Activated T-cell treated with anti-CD3 and anti-CD28 coated beads, Interleukin-2, amount 50 U/mL, for 4 hours (primary cell): ENCODE measurements around the gene PADI1. TPM values are rescaled to one million over a fixed set of nuclear protein-coding genes. Genes with fewer than 3 reads are reported as not detected.

ENCODE experiments used
- ATAC-seq, 2 donors: fragments of 200-7000 bp; cut with Tn5 transposase; one replicate each; pipeline ENCODE4 v1.10.0; 2021
- DNase-seq: peaks from one replicate; pipeline ENCODE4 v3.0.0-alpha.2; 2020
- H3K27me3 Mint-ChIP-seq: one replicate; pipeline ENCODE4 v1.8.0; 2021; ENCODE audit warnings: low read depth, mixed read lengths
- H3K36me3 Mint-ChIP-seq: one replicate; pipeline ENCODE4 v1.8.0; 2022; ENCODE audit warnings: mixed read lengths; ENCODE audit not compliant: insufficient read depth
- H3K4me1 Mint-ChIP-seq: one replicate; pipeline ENCODE4 v1.8.0; 2021; ENCODE audit warnings: low read depth, mixed read lengths
- H3K4me3 Mint-ChIP-seq: one replicate; pipeline ENCODE4 v1.8.0; 2021; ENCODE audit warnings: mild to moderate bottlenecking, moderate library complexity, mixed read lengths
- H3K9me3 Mint-ChIP-seq: one replicate; pipeline ENCODE4 v1.8.0; 2021; ENCODE audit warnings: mixed read lengths
- total RNA-seq, 3 donors: library from RNA; stranded (reverse); gene quantifications; one replicate each; pipeline ENCODE4 v1.2.1, GENCODE V29; 2021

Gene PADI1
- total RNA-seq = not detected

DNA sequence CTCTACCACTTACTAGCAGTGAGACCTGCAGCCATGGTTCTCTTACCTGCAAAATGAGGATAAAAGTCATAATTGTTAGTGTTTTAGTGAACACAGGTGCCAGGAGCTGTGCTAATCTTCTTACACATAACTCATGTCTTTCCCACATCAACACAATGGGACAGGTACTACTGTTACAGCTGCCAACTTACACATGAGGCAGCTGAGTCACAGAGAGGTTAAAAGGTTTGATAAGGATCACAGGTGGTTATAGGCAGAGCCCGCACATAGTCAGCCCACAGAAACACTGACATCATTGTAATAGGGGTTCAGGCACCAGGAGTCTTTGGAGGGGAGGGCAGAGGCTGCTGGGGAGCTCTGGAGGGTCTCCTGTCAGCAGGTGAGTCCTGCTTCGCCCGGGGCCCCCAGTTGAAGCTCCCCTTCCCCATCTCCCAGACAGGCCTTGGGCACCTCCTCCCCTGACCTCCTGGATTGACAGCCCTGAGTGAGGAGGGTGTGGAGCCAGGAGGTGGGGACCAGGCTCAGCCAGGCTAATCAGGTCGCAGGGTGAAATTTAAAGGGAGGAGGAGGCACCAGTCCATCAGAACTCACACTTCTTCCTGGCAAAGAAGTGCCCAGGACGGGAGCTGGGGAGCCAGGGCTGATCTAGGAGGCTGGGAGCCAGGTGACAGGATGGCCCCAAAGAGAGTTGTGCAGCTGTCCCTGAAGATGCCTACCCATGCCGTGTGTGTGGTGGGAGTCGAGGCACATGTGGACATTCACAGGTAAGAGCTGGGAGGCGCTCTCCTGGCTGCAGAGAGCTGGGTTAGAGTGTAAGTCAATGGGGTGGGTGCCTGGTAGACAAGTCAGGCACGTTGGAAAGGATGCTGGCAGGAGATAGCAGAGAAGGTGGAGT lies at the start of gene PADI1:
PADI1 (plus strand) TSS at position 583 of the 895 bp plus-strand sequence; CDS start at position 673, 90 bp downstream.
- Mint-ChIP-seq H3K9me3 (no peaks in the 10 kb centered on the region), H3K4me3 (no peak within 1 kb of the TSS), H3K36me3 (no peaks in the 10 kb centered on the region), H3K4me1 (peaks cover 48% of the 10 kb centered on the region), H3K27me3 (peaks cover 12% of the 10 kb centered on the region)
- ATAC-seq (no peak), DNase-seq (no peak)

DNA sequence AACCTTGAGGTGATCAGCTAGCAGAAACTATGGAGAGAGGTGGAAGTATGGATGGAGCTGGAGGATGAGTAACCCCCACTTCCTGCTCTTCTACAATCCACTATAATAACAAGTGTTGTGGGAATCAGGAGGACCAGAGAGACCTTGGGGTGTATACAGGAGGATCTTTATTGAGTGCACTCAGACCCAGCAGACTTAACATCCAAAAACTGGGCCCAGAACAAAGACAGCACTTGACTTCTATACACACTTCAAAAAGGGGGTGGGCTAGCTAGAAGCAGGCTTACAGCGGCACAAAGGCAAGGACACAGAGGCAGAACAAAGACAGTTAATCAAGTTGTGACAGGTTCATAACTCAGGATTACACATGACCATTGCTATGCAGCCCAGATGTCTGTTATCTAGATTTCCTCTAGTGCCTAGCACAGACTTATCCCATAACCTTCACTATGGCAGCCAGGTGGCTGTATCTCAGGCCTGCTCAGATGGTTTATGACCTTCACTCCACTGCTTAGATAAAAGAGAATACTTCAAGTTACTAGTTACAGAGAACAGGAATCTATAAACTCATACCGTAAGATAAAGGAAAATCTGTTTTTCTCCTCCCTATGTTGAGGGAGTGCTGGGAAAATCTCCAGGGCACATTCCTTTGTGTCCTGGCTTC lies 49.5 kb upstream of the PADI1 start:
- H3K27me3 Mint-ChIP-seq = peaks cover 22% of the 10 kb centered on the region

DNA sequence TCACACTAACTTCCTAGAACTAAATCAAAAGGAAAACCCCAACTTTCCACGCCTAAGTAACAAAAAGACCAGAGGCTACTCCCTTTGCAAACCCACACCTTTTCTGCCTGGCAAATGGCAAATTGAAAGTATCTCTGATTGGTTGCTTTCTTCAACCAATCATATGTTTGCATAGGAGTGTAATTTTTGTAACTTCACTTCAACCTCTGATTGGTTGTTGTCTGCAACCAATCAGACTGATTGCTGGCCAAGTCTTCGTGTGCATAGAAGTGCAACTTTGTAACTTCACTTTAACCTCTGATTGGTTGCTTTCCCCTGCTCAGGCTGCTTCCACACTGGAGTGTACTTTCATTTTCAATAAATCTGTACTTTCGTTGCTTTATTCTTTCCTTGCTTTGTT lies 48.8 kb upstream of the PADI1 start:
- DNase-seq (no peak), ATAC-seq (no peak)
- Mint-ChIP-seq H3K27me3 (peaks cover 17% of the 10 kb centered on the region), H3K36me3 (peaks cover 6% of the 10 kb centered on the region), H3K4me3 (no peak overlapping the region), H3K9me3 (peaks cover 45% of the 10 kb centered on the region), H3K4me1 (no peaks in the 10 kb centered on the region)

More for the DNA sequence above, 49.5 kb upstream of the PADI1 start:
- peaks cover 48% of the 10 kb centered on the region for H3K9me3 Mint-ChIP-seq
- no peak for ATAC-seq
- H3K36me3 Mint-ChIP-seq = peaks cover 6% of the 10 kb centered on the region
- DNase-seq = no peak
- H3K4me1 Mint-ChIP-seq = no peaks in the 10 kb centered on the region
- no peak overlapping the region for H3K4me3 Mint-ChIP-seq

- no peak for DNase-seq
- Mint-ChIP-seq H3K9me3 (peaks cover 26% of the 10 kb centered on the region), H3K27me3 (peaks cover 4% of the 10 kb centered on the region), H3K4me1 (no peaks in the 10 kb centered on the region), H3K36me3 (peaks cover 4% of the 10 kb centered on the region), H3K4me3 (no peak overlapping the region)
- no peak for ATAC-seq
These were observed 46.0 kb upstream of the PADI1 start for GRCh38 chr1:17158961-17159360.

- ATAC-seq (no peak), DNase-seq (no peak)
- no peak overlapping the region for H3K4me3 Mint-ChIP-seq
- H3K27me3 Mint-ChIP-seq = peaks cover 5% of the 10 kb centered on the region
- H3K36me3 Mint-ChIP-seq = no peaks in the 10 kb centered on the region
- H3K4me1 Mint-ChIP-seq = no peaks in the 10 kb centered on the region
- H3K9me3 Mint-ChIP-seq = peaks cover 8% of the 10 kb centered on the region
These were observed 43.7 kb upstream of the PADI1 start for GRCh38 chr1:17161137-17161740.

- Mint-ChIP-seq H3K27me3 (peaks cover 5% of the 10 kb centered on the region), H3K36me3 (no peaks in the 10 kb centered on the region), H3K4me1 (no peaks in the 10 kb centered on the region), H3K4me3 (no peak overlapping the region), H3K9me3 (peaks cover 3% of the 10 kb centered on the region)
- ATAC-seq (no peak), DNase-seq (no peak)
These were observed 42.8 kb upstream of the PADI1 start for GRCh38 chr1:17161926-17162800.

GRCh38 chr1:17162941-17163340 lies 42.0 kb upstream of the PADI1 start:
- Mint-ChIP-seq H3K27me3 (peaks cover 8% of the 10 kb centered on the region), H3K4me1 (no peaks in the 10 kb centered on the region), H3K9me3 (no peaks in the 10 kb centered on the region), H3K36me3 (no peaks in the 10 kb centered on the region), H3K4me3 (no peak overlapping the region)
- no peak for ATAC-seq
- DNase-seq = no peak

- H3K9me3 Mint-ChIP-seq = no peaks in the 10 kb centered on the region
- no peaks in the 10 kb centered on the region for H3K4me1 Mint-ChIP-seq
- no peak overlapping the region for H3K4me3 Mint-ChIP-seq
- H3K36me3 Mint-ChIP-seq = no peaks in the 10 kb centered on the region
- ATAC-seq (no peak), DNase-seq (no peak)
- H3K27me3 Mint-ChIP-seq = peaks cover 8% of the 10 kb centered on the region
These were observed 41.6 kb upstream of the PADI1 start for GRCh38 chr1:17163371-17163770.

- H3K36me3 Mint-ChIP-seq = no peaks in the 10 kb centered on the region
- no peaks in the 10 kb centered on the region for H3K9me3 Mint-ChIP-seq
- DNase-seq = no peak
- H3K4me3 Mint-ChIP-seq = no peak overlapping the region
- no peaks in the 10 kb centered on the region for H3K4me1 Mint-ChIP-seq
- no peak for ATAC-seq
- peaks cover 8% of the 10 kb centered on the region for H3K27me3 Mint-ChIP-seq
These were observed 40.9 kb upstream of the PADI1 start for GRCh38 chr1:17163789-17164666.

DNA sequence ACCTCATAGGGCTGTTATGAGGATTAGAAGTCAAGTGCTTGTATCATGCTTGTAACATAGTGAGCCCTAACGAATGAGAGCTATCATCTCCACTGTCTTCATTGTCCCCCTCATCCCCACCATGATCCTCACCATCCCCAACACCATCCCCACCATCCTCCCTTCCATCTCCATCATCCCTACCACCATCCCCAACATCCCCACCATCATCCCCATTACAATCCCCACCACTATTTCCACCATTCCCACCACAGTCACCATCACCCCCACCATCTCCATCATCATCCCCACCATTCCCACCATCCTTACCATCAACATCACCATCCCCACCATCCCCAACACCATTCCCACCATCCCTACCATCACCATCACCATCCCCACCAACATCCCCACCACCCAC lies 39.1 kb upstream of the PADI1 start:
- ATAC-seq (no peak), DNase-seq (no peak)
- H3K4me3 Mint-ChIP-seq = no peak overlapping the region
- no peaks in the 10 kb centered on the region for H3K36me3 Mint-ChIP-seq
- no peaks in the 10 kb centered on the region for H3K9me3 Mint-ChIP-seq
- no peaks in the 10 kb centered on the region for H3K4me1 Mint-ChIP-seq
- peaks cover 8% of the 10 kb centered on the region for H3K27me3 Mint-ChIP-seq

DNA sequence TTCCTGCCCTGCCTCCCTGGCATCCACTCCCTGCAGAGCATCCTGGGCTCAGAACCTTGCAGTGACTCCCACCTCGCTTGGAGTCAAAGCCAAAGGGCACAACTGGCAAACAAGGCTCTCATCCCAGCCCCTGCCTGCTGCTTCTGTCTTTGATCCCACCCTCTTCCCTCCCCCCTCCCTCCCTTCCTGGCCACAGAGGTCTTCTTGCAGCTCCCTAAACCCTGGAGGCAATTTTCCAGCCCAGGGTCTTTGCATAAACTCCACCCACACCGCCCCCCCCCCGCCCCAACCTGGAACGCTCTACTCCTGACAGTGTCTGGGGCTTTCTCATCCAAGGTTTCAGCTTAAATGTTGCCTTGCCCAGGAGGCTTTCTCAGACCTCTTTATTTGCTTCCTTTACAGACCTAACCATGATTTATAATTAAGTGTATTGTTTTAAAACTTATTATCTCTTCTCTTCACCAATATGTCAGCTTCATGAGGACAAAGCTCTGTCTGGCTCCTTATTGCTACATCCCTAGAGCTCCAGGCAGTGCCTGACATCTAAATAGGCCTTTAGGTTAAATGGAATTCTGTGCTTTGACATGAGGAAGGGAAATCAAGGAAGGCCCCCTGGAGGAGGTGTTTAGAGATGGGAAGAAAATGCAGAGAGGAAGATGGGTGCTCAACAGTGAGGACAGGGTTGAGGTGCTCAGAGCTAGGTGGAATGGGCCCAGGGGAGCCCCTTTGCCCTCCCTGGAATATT lies 37.7 kb upstream of the PADI1 start:
- H3K9me3 Mint-ChIP-seq = no peaks in the 10 kb centered on the region
- no peak overlapping the region for H3K4me3 Mint-ChIP-seq
- H3K27me3 Mint-ChIP-seq = peaks cover 8% of the 10 kb centered on the region
- H3K36me3 Mint-ChIP-seq = no peaks in the 10 kb centered on the region
- no peak for ATAC-seq
- H3K4me1 Mint-ChIP-seq = no peaks in the 10 kb centered on the region
- no peak for DNase-seq

- DNase-seq (no peak), ATAC-seq (no peak)
- Mint-ChIP-seq H3K9me3 (no peaks in the 10 kb centered on the region), H3K4me3 (no peak overlapping the region), H3K36me3 (no peaks in the 10 kb centered on the region), H3K4me1 (no peaks in the 10 kb centered on the region), H3K27me3 (peaks cover 8% of the 10 kb centered on the region)
These were observed 37.2 kb upstream of the PADI1 start for GRCh38 chr1:17167786-17168090.
